ENCODE measurements around the gene TLCD4. TPM values are rescaled to one million over a fixed set of nuclear protein-coding genes. Genes with fewer than 3 reads are reported as not detected.

The TLCD4 gene
- total RNA-seq, 1 donor from 2014 or later: 20.9 TPM

GRCh38 chr1:95095833-95096217 lies 21.3 kb upstream of the TLCD4 start:
- no peak for DNase-seq

GRCh38 chr1:95096218-95096841 lies 20.8 kb upstream of the TLCD4 start:
- DNase-seq: no peak

GRCh38 chr1:95097426-95097825 lies 19.7 kb upstream of the TLCD4 start:
- DNase-seq: no peak

GRCh38 chr1:95098196-95098595 lies 19.0 kb upstream of the TLCD4 start:
- DNase-seq: no peak

- DNase-seq: no peak
Measured at GRCh38 chr1:95108792-95109191, 8.4 kb upstream of the TLCD4 start.

GRCh38 chr1:95111014-95111413 lies 6.1 kb upstream of the TLCD4 start:
- no peak for DNase-seq

- no peak for DNase-seq
Measured at GRCh38 chr1:95113684-95114083, 3.5 kb upstream of the TLCD4 start.

GRCh38 chr1:95115708-95116137 lies 1.4 kb upstream of the TLCD4 start:
- no peak for DNase-seq

GRCh38 chr1:95116580-95117206 lies 462 bp upstream of the TLCD4 start:
- DNase-seq: peak; percentile 45

- no peak for DNase-seq
Measured at GRCh38 chr1:95118067-95118499, 928 bp downstream of the TLCD4 start.

GRCh38 chr1:95118710-95119109 lies 1.6 kb downstream of the TLCD4 start:
- DNase-seq: no peak

- no peak for DNase-seq
Measured at GRCh38 chr1:95119273-95119672, 2.1 kb downstream of the TLCD4 start.

GRCh38 chr1:95122151-95122697 lies 5.1 kb downstream of the TLCD4 start:
- no peak for DNase-seq

GRCh38 chr1:95124342-95124741 lies 7.2 kb downstream of the TLCD4 start:
- no peak for DNase-seq

- DNase-seq: no peak
Measured at GRCh38 chr1:95126366-95126765, 9.2 kb downstream of the TLCD4 start.

GRCh38 chr1:95126846-95127245 lies 9.7 kb downstream of the TLCD4 start:
- DNase-seq: no peak

- no peak for DNase-seq
Measured at GRCh38 chr1:95127380-95127779, 10.2 kb downstream of the TLCD4 start.

- no peak for DNase-seq
Measured at GRCh38 chr1:95132762-95133161, 15.6 kb downstream of the TLCD4 start.

GRCh38 chr1:95133687-95134086 lies 16.5 kb downstream of the TLCD4 start:
- no peak for DNase-seq

GRCh38 chr1:95138223-95138622 lies 21.1 kb downstream of the TLCD4 start:
- DNase-seq: no peak

- DNase-seq: no peak
Measured at GRCh38 chr1:95139039-95139438, 21.9 kb downstream of the TLCD4 start.

GRCh38 chr1:95140791-95141190 lies 23.6 kb downstream of the TLCD4 start:
- no peak for DNase-seq

- no peak for DNase-seq
Measured at GRCh38 chr1:95145493-95145892, 28.3 kb downstream of the TLCD4 start.

- no peak for DNase-seq
Measured at GRCh38 chr1:95146637-95147036, 29.5 kb downstream of the TLCD4 start.
